ENCODE results near the gene EEF1AKMT3. TPM values are rescaled to one million over a fixed set of nuclear protein-coding genes. Genes with fewer than 3 reads are reported as not detected.

The EEF1AKMT3 gene
- total and polyA plus RNA-seq, 7 donors: 0.62 to 2.0 (median 1.3) TPM

- Histone ChIP-seq H3K9me3 (no peaks in the 10 kb centered on the region), H3K4me1 (peaks cover 18% of the 10 kb centered on the region), H3K27ac (no peak overlapping the region), H3K27me3 (ENCODE audit: insufficient read depth in 3 of 3, low read length in 2 of 3) (peaks cover 0 to 48% (median 14%) of the 10 kb centered on the region in 3 donors), H3K4me3 (no peak overlapping the region), H3K36me3 (ENCODE audit: insufficient read depth in 1 of 2, low read depth in 1 of 2) (no peaks in the 10 kb centered on the region)
- WGBS, 3 donors: 84 to 88% (median 86%) methylated on average over 4 of the region's 4 CpGs
- intact Hi-C loops (cut with DNase I): no loop called here
- DNase-seq (no peak), ATAC-seq (no peak)
- no peak for TF ChIP-seq CTCF (IDR thresholded peaks at IDR 0.05)
Observed at GRCh38 chr12:57732270-57732669, 40.1 kb upstream of the EEF1AKMT3 start.

GRCh38 chr12:57732726-57733593, 39.5 kb upstream of the EEF1AKMT3 start:
- no peak overlapping the region for H3K27ac ChIP-seq
- H3K36me3 ChIP-seq (ENCODE audit: insufficient read depth in 1 of 2, low read depth in 1 of 2): no peaks in the 10 kb centered on the region
- H3K27me3 ChIP-seq (ENCODE audit: insufficient read depth in 3 of 3, low read length in 2 of 3): peaks cover 0 to 48% (median 20%) of the 10 kb centered on the region in 3 donors
- H3K4me1 ChIP-seq: peaks cover 24% of the 10 kb centered on the region
- ATAC-seq: no peak
- no peak for DNase-seq
- intact Hi-C loops (cut with DNase I): no loop called here
- TF ChIP-seq CTCF (IDR thresholded peaks at IDR 0.05): no peak
- no peaks in the 10 kb centered on the region for H3K9me3 ChIP-seq
- H3K4me3 ChIP-seq: no peak overlapping the region
- WGBS, 3 donors: 81 to 84% (median 84%) methylated on average over 11 of the region's 11 CpGs

GRCh38 chr12:57733928-57734327, 38.5 kb upstream of the EEF1AKMT3 start:
- no peaks in the 10 kb centered on the region for H3K36me3 ChIP-seq (ENCODE audit: insufficient read depth in 1 of 2, low read depth in 1 of 2)
- H3K27me3 ChIP-seq (ENCODE audit: insufficient read depth in 3 of 3, low read length in 2 of 3): peaks cover 0 to 51% (median 22%) of the 10 kb centered on the region in 3 donors
- DNase-seq: no peak
- WGBS, 3 donors: 73 to 86% (median 82%) methylated on average over 6 of the region's 6 CpGs
- H3K9me3 ChIP-seq: no peaks in the 10 kb centered on the region
- H3K4me1 ChIP-seq: peaks cover 25% of the 10 kb centered on the region
- no peak overlapping the region for H3K27ac ChIP-seq
- TF ChIP-seq CTCF (IDR thresholded peaks at IDR 0.05): no peak
- intact Hi-C loops (cut with DNase I): no loop called here
- no peak for ATAC-seq
- no peak overlapping the region for H3K4me3 ChIP-seq

- H3K4me1 ChIP-seq: peaks cover 25% of the 10 kb centered on the region
- TF ChIP-seq CTCF (IDR thresholded peaks at IDR 0.05): no peak
- H3K9me3 ChIP-seq: no peaks in the 10 kb centered on the region
- no peak overlapping the region for H3K4me3 ChIP-seq
- WGBS, 3 donors: 79 to 84% (median 82%) methylated on average over 4 of the region's 4 CpGs
- no peak overlapping the region for H3K27ac ChIP-seq
- intact Hi-C loops (cut with DNase I): no loop called here
- peaks cover 0 to 58% (median 24%) of the 10 kb centered on the region in 3 donors for H3K27me3 ChIP-seq (ENCODE audit: insufficient read depth in 3 of 3, low read length in 2 of 3)
- no peaks in the 10 kb centered on the region for H3K36me3 ChIP-seq (ENCODE audit: insufficient read depth in 1 of 2, low read depth in 1 of 2)
- ATAC-seq: no peak
- DNase-seq: no peak
Observed at GRCh38 chr12:57734591-57734990, 37.8 kb upstream of the EEF1AKMT3 start.
